WI38 (cell line): Measurements from ENCODE around the gene CALM3.
"Not testable (repeated sequence)": the region's sequence is repeated elsewhere in the genome, so short reads cannot be mapped to it uniquely, and the experiment has no call there.

Source experiments
- H3K4me3 ChIP-seq: 2 replicates; pipeline ENCODE4 v1.5.1; 2011; ENCODE audit warnings: low read depth, mild to moderate bottlenecking, control low read depth, low read length
- TF ChIP-seq, protein P1 (sequence below): IDR thresholded peaks from 2 replicates; pipeline ENCODE4 v1.5.1; 2012; ENCODE audit warnings: low read depth, mild to moderate bottlenecking, control low read depth, low read length

CALM3 gene

DNA sequence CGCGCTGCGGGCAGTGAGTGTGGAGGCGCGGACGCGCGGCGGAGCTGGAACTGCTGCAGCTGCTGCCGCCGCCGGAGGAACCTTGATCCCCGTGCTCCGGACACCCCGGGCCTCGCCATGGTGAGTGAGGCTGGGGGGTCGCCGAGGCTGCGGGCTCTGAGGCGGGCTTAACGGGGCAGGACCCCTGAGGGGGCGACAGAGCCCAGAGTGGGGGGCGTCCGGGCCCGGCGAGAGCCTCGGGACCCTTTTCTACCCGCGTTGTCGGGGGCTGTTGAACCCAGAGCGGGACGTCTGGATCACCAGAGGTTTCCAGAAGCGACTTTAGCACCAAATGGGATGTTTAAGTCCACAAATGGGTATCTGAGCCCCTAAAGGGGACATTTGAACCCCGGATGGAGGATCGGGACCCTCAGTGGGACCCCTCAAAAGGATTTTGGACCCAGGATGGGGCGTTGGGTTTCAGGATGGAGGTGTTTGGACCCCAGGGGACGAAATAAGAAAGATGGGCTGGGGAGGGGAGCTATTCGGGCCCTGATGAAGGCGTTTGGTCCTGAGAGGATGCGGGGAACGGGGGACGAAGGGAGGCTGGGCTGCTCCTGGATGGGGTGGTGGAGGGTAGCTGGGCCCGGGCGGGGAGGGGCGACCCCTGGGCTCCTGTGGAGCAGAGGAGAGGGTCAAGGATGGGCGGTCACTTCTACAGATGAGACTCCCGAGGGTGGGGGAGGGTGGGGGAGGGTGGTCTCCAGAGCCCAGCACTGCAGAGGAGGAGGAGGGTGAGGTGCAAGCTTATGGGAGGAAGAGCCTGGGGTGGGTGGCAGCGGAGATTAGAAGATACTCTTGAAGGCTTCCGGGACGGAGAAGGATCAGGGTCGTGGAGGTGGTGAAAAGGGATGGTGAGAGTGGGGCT, at the start of gene CALM3:
TSS of gene CALM3 (plus strand) at position 13 of the 907 bp plus-strand sequence. CDS start at position 118, 105 bp downstream.
- peak within 1 kb of the TSS; percentile 100 for H3K4me3 ChIP-seq
- TF ChIP-seq, protein P1, sequence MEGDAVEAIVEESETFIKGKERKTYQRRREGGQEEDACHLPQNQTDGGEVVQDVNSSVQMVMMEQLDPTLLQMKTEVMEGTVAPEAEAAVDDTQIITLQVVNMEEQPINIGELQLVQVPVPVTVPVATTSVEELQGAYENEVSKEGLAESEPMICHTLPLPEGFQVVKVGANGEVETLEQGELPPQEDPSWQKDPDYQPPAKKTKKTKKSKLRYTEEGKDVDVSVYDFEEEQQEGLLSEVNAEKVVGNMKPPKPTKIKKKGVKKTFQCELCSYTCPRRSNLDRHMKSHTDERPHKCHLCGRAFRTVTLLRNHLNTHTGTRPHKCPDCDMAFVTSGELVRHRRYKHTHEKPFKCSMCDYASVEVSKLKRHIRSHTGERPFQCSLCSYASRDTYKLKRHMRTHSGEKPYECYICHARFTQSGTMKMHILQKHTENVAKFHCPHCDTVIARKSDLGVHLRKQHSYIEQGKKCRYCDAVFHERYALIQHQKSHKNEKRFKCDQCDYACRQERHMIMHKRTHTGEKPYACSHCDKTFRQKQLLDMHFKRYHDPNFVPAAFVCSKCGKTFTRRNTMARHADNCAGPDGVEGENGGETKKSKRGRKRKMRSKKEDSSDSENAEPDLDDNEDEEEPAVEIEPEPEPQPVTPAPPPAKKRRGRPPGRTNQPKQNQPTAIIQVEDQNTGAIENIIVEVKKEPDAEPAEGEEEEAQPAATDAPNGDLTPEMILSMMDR: no peak

DNA sequence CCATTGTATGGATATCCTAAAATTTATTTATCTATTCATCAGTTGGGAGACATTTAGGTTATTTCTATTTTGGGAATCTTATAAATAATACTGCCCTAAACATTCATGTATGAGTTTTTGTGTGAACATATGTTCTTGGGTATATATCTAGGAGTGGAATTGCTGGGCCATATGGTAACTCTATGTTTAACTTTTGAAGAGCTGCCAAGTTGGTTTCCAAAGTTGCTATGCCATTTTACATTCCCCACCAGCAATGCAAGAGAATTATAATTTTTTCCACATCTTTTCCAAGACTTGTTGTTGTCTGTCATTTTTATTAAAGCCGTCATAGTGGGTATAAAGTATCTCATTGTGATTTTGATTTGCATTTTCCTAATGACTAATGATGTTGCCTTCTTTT, 48.2 kb upstream of the CALM3 start:
- no peak overlapping the region for H3K4me3 ChIP-seq
- TF ChIP-seq, protein P1: no peak

DNA sequence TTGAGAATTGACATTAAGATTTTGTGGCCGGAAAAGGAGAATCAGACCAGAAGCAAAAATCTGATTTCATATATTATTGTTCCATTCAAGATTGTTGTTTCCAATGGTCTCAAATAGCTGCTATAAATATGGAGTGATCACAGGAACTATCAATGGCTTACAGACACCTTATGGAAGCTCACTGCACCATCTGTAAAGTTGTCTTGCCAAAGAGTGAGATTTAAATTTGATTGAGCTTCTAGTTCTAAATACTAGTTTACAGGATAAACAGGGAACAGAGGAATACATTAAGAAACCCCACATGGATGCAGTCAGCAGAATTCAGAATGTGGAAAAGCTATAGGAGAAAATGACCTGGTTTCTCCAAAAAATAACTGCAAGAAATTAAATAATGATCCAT, 47.0 kb upstream of the CALM3 start:
- TF ChIP-seq, protein P1: no peak
- no peak overlapping the region for H3K4me3 ChIP-seq

DNA sequence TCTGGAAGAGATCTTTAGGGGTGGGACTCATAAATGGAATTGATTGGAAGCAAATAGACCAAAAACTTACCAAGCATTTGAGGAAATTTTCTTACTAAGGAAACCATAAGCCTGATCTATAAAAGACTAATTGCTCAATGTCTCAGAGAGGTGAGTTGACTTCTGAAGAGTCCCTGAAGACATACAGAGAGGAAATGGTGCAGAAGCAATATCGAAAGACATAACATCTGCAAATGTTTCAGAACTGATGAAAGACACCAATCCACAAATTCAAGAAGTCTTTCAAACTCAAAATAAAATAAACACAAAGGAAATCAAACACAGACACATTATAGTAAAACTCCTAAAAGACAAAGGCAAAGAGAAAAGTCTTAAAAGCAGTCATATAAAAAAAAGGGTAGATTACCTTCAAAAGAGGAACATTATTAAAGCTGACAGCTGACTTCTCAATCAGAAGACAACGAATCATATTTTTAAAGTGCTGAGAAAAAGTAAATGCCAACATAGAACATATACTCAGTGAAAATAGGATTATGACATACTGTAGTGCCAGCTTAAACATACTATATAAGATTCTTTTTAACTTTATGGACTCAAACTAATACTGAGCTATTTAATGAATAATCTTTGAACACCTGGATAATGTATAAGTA, 45.4 kb upstream of the CALM3 start:
- TF ChIP-seq, protein P1: no peak
- no peak overlapping the region for H3K4me3 ChIP-seq

DNA sequence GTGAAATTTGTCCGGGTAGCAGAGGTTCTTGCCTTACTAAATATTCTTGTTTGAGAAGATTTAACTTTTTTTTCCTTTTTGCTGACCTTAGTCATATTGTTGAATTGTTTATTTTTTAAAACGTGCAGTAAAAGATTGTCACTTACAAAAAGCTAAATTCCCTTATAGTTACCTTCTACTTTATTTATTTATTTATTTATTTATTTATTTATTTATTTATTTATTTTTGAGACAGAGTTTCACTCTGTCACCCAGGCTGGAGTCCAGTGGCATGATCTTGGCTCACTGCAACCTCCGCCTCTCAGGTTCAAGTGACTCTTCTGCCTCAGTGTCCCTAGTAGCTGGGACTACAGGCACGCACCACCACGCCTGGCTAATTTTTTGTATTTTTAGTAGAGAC, 44.7 kb upstream of the CALM3 start:
- not testable (repeated sequence) for H3K4me3 ChIP-seq

DNA sequence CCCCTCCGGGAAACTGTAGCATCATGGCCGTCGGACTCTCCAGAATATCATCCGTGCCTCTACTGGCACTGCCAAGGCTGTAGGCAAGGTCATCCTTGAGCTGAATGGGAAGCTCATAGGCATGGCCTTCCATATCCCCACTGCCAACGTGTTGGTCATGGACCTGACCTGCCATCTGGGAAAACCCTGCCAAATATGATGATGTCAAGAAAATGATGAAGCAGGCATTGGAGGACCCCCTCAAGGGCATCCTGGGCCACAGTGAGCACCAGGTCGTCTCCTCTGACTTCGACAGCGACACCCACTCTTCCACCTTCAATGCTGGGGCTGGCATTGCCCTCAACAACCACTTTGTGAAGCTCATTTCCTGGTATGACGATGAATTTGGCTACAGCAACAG, 41.9 kb upstream of the CALM3 start:
- no peak overlapping the region for H3K4me3 ChIP-seq
- TF ChIP-seq, protein P1: no peak

DNA sequence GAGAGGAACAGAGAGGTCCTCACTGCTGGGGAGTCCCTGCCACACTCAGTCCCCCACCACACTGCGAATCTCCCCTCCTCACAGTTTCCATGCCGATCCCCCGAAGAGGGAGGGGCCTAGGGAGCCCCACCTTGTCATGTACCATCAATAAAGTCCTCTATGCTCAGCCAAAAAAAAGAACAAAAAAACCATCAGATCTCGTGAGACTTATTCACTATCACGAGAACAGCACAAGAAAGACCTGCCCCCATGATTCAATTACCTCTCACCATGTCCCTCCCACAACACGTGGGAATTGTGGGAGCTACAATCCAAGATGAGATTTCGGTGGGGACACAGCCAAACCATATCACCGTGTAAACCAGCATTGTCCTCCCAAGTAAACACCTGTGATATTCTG, 41.5 kb upstream of the CALM3 start:
- not testable (repeated sequence) for H3K4me3 ChIP-seq

DNA sequence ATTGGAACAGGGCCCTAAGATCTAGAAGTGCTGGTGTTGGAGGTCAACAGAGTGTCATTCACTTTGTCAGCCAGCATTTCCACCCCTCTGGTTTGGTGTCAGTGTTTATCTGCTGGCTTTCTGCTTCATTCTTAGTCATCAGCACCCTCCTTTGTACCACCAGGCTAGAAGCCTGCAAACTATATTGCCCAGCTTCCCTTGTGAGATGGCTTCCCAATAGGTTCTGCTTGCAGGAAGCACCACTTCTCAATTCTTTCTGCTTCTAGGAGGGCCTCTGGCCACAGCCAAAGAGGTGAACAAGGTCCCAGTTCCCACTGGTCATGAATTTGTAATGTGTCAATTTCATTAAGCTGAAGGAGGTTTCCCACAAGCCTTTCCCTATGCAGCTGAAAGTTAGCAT, 36.4 kb upstream of the CALM3 start:
- TF ChIP-seq, protein P1: no peak

More for the DNA sequence above, 36.4 kb upstream of the CALM3 start:
- no peak overlapping the region for H3K4me3 ChIP-seq
